Keratinocyte (primary cell): ENCODE measurements around the gene SCAP.

Experiments used
- CTCF ChIP-seq, 3 experiments: IDR thresholded peaks in 1 of 3; conservative IDR thresholded peaks in 1 of 3; optimal IDR thresholded peaks in 1 of 3; 2 replicates in 2 of 3; 3 replicates in 1 of 3; pipeline versions ENCODE3 to v1.5.1; 2011; ENCODE audit warnings: low read length in 3 of 3, mild to moderate bottlenecking in 3 of 3, moderate library complexity in 2 of 3, control low read depth in 1 of 3, inconsistent platforms in 1 of 3; ENCODE audit not compliant: insufficient read depth in 2 of 3; ENCODE audit errors: extremely low read depth in 1 of 3
- EZH2 ChIP-seq: IDR thresholded peaks from one replicate; pipeline ENCODE4 v1.6.1; 2012; ENCODE audit warnings: inconsistent platforms, mild to moderate bottlenecking, low read length, moderate library complexity

- no peak for TF ChIP-seq CTCF (optimal IDR thresholded peaks at IDR 0.05 in 1 of 3, IDR thresholded peaks at IDR 0.05 in 1 of 3, conservative IDR thresholded peaks at IDR 0.05 in 1 of 3; ENCODE audit: extremely low read depth in 1 of 3, insufficient read depth in 2 of 3, low read length in 3 of 3)
- TF ChIP-seq EZH2 = no peak
Measured at GRCh38 chr3:47482366-47482765, 6.6 kb upstream of the SCAP start.
